HepG2 (cell line): ENCODE results near the gene BRD3. TPM values are rescaled to one million over a fixed set of nuclear protein-coding genes. Genes with fewer than 3 reads are reported as not detected.
A peak's percentile ranks its signal among the peaks of the same experiment; 100 is the strongest.

Source experiments
- CBX1 ChIP-seq: IDR thresholded peaks from one replicate; pipeline ENCODE4 v1.6.1; 2016; ENCODE audit warnings: antibody characterized with exemption, low read depth
- DNMT1 ChIP-seq: sonication (generic); formaldehyde crosslinking; IDR thresholded peaks from 2 replicates; pipeline ENCODE4 v1.5.1; 2020; ENCODE audit warnings: mild to moderate bottlenecking, missing genetic modification reagents
- DNMT3B ChIP-seq: conservative IDR thresholded peaks from 2 replicates; pipeline ENCODE4 v1.6.1; 2016; ENCODE audit warnings: missing biosample characterization, control low read depth
- FIP1L1 ChIP-seq: fragments of 200-400 bp; formaldehyde crosslinking; IDR thresholded peaks from 2 replicates; pipeline ENCODE4 v1.6.1; 2018; ENCODE audit warnings: low read depth, mild to moderate bottlenecking, low read length, moderate library complexity, borderline replicate concordance; ENCODE audit not compliant: insufficient read depth
- HOXA3 ChIP-seq: sonication (generic); formaldehyde crosslinking; IDR thresholded peaks from 2 replicates; pipeline ENCODE4 v1.5.0; 2020; ENCODE audit warnings: missing genetic modification reagents
- KLF15 ChIP-seq: sonication (generic); formaldehyde crosslinking; IDR thresholded peaks from 2 replicates; pipeline ENCODE4 v1.8.1; 2023; ENCODE audit warnings: borderline replicate concordance, mild to moderate bottlenecking, inconsistent platforms, missing genetic modification reagents, mixed read lengths
- PCBP2 ChIP-seq: fragments of 200-400 bp; formaldehyde crosslinking; optimal IDR thresholded peaks from 2 replicates; pipeline ENCODE3; 2018; ENCODE audit warnings: low read length, low read depth; ENCODE audit not compliant: poor library complexity, severe bottlenecking
- RBFOX2 ChIP-seq: fragments of 200-400 bp; formaldehyde crosslinking; IDR thresholded peaks from 2 replicates; pipeline ENCODE4 v1.6.1; 2017; ENCODE audit warnings: low read depth, mild to moderate bottlenecking, low read length
- REL ChIP-seq: sonication (generic); formaldehyde crosslinking; conservative IDR thresholded peaks from 2 replicates; pipeline ENCODE4 v1.8.0; 2022; ENCODE audit warnings: mild to moderate bottlenecking, missing genetic modification reagents, moderate library complexity
- SP140L ChIP-seq: sonication (generic); formaldehyde crosslinking; IDR thresholded peaks from 2 replicates; pipeline ENCODE4 v1.4.0; 2020; ENCODE audit warnings: missing genetic modification reagents, borderline replicate concordance
- STAG1 ChIP-seq: sonication (generic); formaldehyde crosslinking; IDR thresholded peaks from 2 replicates; pipeline ENCODE4 v1.4.0; 2020; ENCODE audit warnings: missing genetic modification reagents
- ZKSCAN5 ChIP-seq: sonication (generic); formaldehyde crosslinking; IDR thresholded peaks from 2 replicates; pipeline ENCODE4 v1.5.1; 2020; ENCODE audit warnings: mild to moderate bottlenecking, missing genetic modification reagents
- ZNF101 ChIP-seq: sonication (generic); formaldehyde crosslinking; IDR thresholded peaks from 2 replicates; pipeline ENCODE4 v1.4.0; 2020; ENCODE audit warnings: mild to moderate bottlenecking, low read depth, missing genetic modification reagents, borderline replicate concordance
- ZNF138 ChIP-seq: sonication (generic); formaldehyde crosslinking; IDR thresholded peaks from 2 replicates; pipeline ENCODE4 v1.5.0; 2020; ENCODE audit warnings: mild to moderate bottlenecking, low read depth, missing genetic modification reagents
- ZNF230 ChIP-seq: sonication (generic); formaldehyde crosslinking; IDR thresholded peaks from 2 replicates; pipeline ENCODE4 v1.4.0; 2020; ENCODE audit warnings: mild to moderate bottlenecking, missing genetic modification reagents
- ZNF235 ChIP-seq: sonication (generic); formaldehyde crosslinking; IDR thresholded peaks from 2 replicates; pipeline ENCODE4 v1.8.1; 2023; ENCODE audit warnings: mild to moderate bottlenecking, missing genetic modification reagents, borderline replicate concordance
- ZNF251 ChIP-seq: sonication (generic); formaldehyde crosslinking; IDR thresholded peaks from 2 replicates; pipeline ENCODE4 v1.9.0; 2021; ENCODE audit warnings: mild to moderate bottlenecking, missing genetic modification reagents
- ZNF383 ChIP-seq: sonication (generic); formaldehyde crosslinking; IDR thresholded peaks from 2 replicates; pipeline ENCODE4 v1.4.0; 2020; ENCODE audit warnings: missing genetic modification reagents, mild to moderate bottlenecking, borderline replicate concordance
- ZNF567 ChIP-seq: sonication (generic); formaldehyde crosslinking; IDR thresholded peaks from 2 replicates; pipeline ENCODE4 v1.8.1; 2023; ENCODE audit warnings: mild to moderate bottlenecking, missing genetic modification reagents, borderline replicate concordance
- ZNF839 ChIP-seq: sonication (generic); formaldehyde crosslinking; IDR thresholded peaks from 2 replicates; pipeline ENCODE4 v1.4.0; 2020; ENCODE audit warnings: missing genetic modification reagents, mild to moderate bottlenecking, borderline replicate concordance
- polyA plus RNA-seq, 8 experiments: library from polyadenylated mRNA; depleted of rRNA in 3 of 8; stranded (reverse) in 7 of 8; unstranded in 1 of 8; fragments of >200 nt; fragmentation: Illumina TruSeq in 4 of 8; extraction: Trizol in 4 of 8; gene quantifications; 2 replicates each; pipeline versions ENCODE4 v1.2.1 to v1.2.3, GENCODE V29; 2011 to 2016; ENCODE audit warnings: low read depth in 4 of 8, missing spikeins in 1 of 8, mixed read lengths in 1 of 8; ENCODE audit not compliant: insufficient read depth in 1 of 8
- total RNA-seq, 5 experiments: library from RNA; depleted of rRNA; stranded (reverse); fragments of >200 nt; fragmentation: Illumina TruSeq; extraction: Trizol; gene quantifications; 2 replicates each; pipeline ENCODE4 v1.2.3, GENCODE V29; 2016; ENCODE audit warnings: low read depth in 1 of 5
- TF ChIP-seq, protein P1 (sequence below): sonication (generic); formaldehyde crosslinking; IDR thresholded peaks from 2 replicates; pipeline ENCODE4 v1.4.0; 2020; ENCODE audit warnings: missing genetic modification reagents
- TF ChIP-seq, protein P2 (sequence below): sonication (generic); formaldehyde crosslinking; IDR thresholded peaks from 2 replicates; pipeline ENCODE4 v1.8.0; 2022; ENCODE audit warnings: missing genetic modification reagents, mild to moderate bottlenecking, inconsistent platforms, borderline replicate concordance
- TF ChIP-seq, protein P3 (sequence below): sonication (generic); formaldehyde crosslinking; IDR thresholded peaks from 2 replicates; pipeline ENCODE4 v1.5.1; 2020; ENCODE audit warnings: missing genetic modification reagents, mild to moderate bottlenecking, borderline replicate concordance

The BRD3 gene
- total and polyA plus RNA-seq, 2 of the 13 experiments (the other 11 are each of a cell fraction or from before 2014, with no cell fraction given), result 5.9 to 12.9 TPM

DNA sequence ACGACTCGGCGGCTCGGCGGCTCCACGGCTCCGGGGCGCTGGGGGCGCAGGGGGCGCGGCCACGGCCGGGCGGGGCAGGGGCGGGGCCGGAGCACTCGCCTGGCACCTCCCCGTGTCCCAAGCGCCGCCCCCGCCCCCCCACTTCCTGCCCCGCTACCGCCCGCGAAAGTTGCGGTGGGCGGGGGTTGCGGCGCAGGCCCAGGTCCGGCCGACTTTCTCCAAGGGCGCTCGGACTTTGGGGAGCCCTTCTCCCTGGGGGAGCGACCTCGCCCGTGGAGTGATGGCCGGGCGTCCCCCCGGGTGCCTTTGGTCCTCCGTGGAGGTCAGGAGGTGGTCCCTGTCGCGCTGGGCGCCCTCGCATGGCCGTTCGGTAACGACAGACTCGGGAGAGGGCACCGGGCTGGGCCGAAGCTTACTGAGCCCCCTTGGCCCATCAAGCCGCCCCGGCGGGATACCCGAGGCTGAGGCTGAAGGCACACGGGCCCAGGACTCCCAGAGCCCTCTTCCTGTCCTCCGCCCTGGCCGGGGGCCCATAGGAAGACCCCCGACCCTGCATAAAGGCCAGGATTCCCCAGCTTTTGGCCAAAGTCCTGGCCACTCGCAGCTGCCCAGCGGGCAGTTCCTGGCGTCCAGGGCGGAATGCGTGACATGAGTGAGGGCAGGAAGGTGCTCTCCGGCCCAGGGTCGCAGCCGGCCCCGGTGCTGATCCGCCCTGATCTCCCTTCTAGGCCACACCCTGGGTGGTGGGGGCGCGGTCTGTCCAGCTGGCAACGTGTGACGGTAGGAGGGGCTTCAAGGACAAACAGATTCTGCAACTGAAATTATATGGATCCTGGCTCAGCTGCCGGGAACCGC lies 74.8 kb downstream of the BRD3 start (continued):
- TF ChIP-seq, protein P1, sequence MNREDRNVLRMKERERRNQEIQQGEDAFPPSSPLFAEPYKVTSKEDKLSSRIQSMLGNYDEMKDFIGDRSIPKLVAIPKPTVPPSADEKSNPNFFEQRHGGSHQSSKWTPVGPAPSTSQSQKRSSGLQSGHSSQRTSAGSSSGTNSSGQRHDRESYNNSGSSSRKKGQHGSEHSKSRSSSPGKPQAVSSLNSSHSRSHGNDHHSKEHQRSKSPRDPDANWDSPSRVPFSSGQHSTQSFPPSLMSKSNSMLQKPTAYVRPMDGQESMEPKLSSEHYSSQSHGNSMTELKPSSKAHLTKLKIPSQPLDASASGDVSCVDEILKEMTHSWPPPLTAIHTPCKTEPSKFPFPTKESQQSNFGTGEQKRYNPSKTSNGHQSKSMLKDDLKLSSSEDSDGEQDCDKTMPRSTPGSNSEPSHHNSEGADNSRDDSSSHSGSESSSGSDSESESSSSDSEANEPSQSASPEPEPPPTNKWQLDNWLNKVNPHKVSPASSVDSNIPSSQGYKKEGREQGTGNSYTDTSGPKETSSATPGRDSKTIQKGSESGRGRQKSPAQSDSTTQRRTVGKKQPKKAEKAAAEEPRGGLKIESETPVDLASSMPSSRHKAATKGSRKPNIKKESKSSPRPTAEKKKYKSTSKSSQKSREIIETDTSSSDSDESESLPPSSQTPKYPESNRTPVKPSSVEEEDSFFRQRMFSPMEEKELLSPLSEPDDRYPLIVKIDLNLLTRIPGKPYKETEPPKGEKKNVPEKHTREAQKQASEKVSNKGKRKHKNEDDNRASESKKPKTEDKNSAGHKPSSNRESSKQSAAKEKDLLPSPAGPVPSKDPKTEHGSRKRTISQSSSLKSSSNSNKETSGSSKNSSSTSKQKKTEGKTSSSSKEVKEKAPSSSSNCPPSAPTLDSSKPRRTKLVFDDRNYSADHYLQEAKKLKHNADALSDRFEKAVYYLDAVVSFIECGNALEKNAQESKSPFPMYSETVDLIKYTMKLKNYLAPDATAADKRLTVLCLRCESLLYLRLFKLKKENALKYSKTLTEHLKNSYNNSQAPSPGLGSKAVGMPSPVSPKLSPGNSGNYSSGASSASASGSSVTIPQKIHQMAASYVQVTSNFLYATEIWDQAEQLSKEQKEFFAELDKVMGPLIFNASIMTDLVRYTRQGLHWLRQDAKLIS (CRISPR knock-in tag), result no peak
- no peak for TF ChIP-seq ZNF251 (CRISPR knock-in tag)
- TF ChIP-seq ZNF138 (CRISPR knock-in tag), result no peak
- TF ChIP-seq, protein P2, sequence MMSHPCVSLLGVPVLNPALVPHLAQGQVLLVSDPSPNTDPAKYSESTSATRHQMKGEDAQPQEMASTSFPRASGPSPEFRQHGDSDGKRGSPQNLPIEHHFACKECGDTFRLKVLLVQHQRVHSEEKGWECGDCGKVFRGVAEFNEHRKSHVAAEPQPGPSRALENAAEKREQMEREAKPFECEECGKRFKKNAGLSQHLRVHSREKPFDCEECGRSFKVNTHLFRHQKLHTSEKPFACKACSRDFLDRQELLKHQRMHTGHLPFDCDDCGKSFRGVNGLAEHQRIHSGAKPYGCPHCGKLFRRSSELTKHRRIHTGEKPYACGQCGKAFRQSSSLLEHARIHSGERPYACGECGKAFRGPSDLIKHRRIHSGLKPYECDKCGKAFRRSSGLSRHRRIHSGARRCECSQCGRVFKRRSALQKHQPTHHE (CRISPR knock-in tag), result no peak
- 0 out of 2 replicates have a peak, but pooled peaks have one; percentile 50 for TF ChIP-seq ZNF230 (CRISPR knock-in tag)
- TF ChIP-seq ZNF101, result no peak
- 0 out of 2 replicates have a peak, but pooled peaks have one; percentile 36 for TF ChIP-seq ZNF567 (CRISPR knock-in tag)
- 0 out of 2 replicates have a peak, but pooled peaks have one; percentile 35 for TF ChIP-seq REL (CRISPR knock-in tag)
- TF ChIP-seq RBFOX2, result peak; percentile 82
- TF ChIP-seq STAG1 (CRISPR knock-in tag), result peak; percentile 49
- no peak for TF ChIP-seq ZNF839 (CRISPR knock-in tag)
- no peak for TF ChIP-seq FIP1L1
- TF ChIP-seq DNMT1 (CRISPR knock-in tag), result no peak
- TF ChIP-seq DNMT3B (CRISPR knock-in tag), result no peak
- TF ChIP-seq ZKSCAN5 (CRISPR knock-in tag), result no peak
- TF ChIP-seq CBX1, result peak; percentile 25
- TF ChIP-seq PCBP2, result no peak
- TF ChIP-seq ZNF383 (CRISPR knock-in tag), result 0 out of 2 replicates have a peak, but pooled peaks have one; percentile 34
- peak; percentile 19; the same call in 1 of the 2 replicates for TF ChIP-seq HOXA3 (CRISPR knock-in tag)
- TF ChIP-seq, protein P3, sequence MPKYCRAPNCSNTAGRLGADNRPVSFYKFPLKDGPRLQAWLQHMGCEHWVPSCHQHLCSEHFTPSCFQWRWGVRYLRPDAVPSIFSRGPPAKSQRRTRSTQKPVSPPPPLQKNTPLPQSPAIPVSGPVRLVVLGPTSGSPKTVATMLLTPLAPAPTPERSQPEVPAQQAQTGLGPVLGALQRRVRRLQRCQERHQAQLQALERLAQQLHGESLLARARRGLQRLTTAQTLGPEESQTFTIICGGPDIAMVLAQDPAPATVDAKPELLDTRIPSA, result no peak
- TF ChIP-seq KLF15 (CRISPR knock-in tag), result no peak
- no peak for TF ChIP-seq SP140L (CRISPR knock-in tag)
- 0 out of 2 replicates have a peak, but pooled peaks have one; percentile 83 for TF ChIP-seq ZNF235 (CRISPR knock-in tag)
